ENCODE measurements around the gene SSTR5. TPM values are rescaled to one million over a fixed set of nuclear protein-coding genes. Genes with fewer than 3 reads are reported as not detected.

SSTR5 gene
- total RNA-seq, 4 donors from 2014 or later: 1.5 TPM; not detected in 3

- no peak for DNase-seq (ENCODE audit: low spot score in 2 of 2)
- Histone ChIP-seq H3K27me3 (peaks cover 100% of the 10 kb centered on the region), H3K27ac (no peak overlapping the region), H3K4me3 (no peak overlapping the region), H3K9me3 (no peaks in the 10 kb centered on the region), H3K36me3 (no peaks in the 10 kb centered on the region), H3K4me1 (no peaks in the 10 kb centered on the region)
- 20% methylated on average over 3 of the region's 32 CpGs for WGBS
- TF ChIP-seq POLR2A (IDR thresholded peaks at IDR 0.05): no peak
- TF ChIP-seq EP300 (IDR thresholded peaks at IDR 0.05): no peak
- no peak for TF ChIP-seq CTCF (IDR thresholded peaks at IDR 0.05)
- TF ChIP-seq POLR2AphosphoS5 (IDR thresholded peaks at IDR 0.05): no peak
Measured at GRCh38 chr16:1070084-1070863, 2.3 kb upstream of the SSTR5 start.

- Histone ChIP-seq H3K27me3 (peaks cover 98% of the 10 kb centered on the region), H3K4me3 (no peak overlapping the region), H3K4me1 (no peaks in the 10 kb centered on the region), H3K27ac (no peak overlapping the region), H3K36me3 (no peaks in the 10 kb centered on the region), H3K9me3 (no peaks in the 10 kb centered on the region)
- TF ChIP-seq POLR2AphosphoS5 (IDR thresholded peaks at IDR 0.05): no peak
- DNase-seq (ENCODE audit: low spot score in 2 of 2): no peak
- WGBS: 43% methylated on average over 2 of the region's 16 CpGs
Measured at GRCh38 chr16:1070864-1071408, 1.6 kb upstream of the SSTR5 start.

- H3K27me3 ChIP-seq: peaks cover 97% of the 10 kb centered on the region
Measured at GRCh38 chr16:1071561-1072225, 854 bp upstream of the SSTR5 start.

GRCh38 chr16:1073262-1073558 lies 663 bp downstream of the SSTR5 start:
- H3K9me3 ChIP-seq: no peaks in the 10 kb centered on the region
- H3K4me1 ChIP-seq: peaks cover 5% of the 10 kb centered on the region
- H3K4me3 ChIP-seq: no peak overlapping the region
- H3K27me3 ChIP-seq: peaks cover 97% of the 10 kb centered on the region
- no peaks in the 10 kb centered on the region for H3K36me3 ChIP-seq
- WGBS: 66% methylated on average over 4 of the region's 13 CpGs
- no peak for DNase-seq (ENCODE audit: low spot score in 2 of 2)
- no peak for TF ChIP-seq POLR2A (IDR thresholded peaks at IDR 0.05)
- TF ChIP-seq POLR2AphosphoS5 (IDR thresholded peaks at IDR 0.05): no peak
- TF ChIP-seq CTCF (IDR thresholded peaks at IDR 0.05): no peak
- no peak for TF ChIP-seq EP300 (IDR thresholded peaks at IDR 0.05)
- H3K27ac ChIP-seq: no peak overlapping the region

More at GRCh38 chr16:1071561-1072225, 854 bp upstream of the SSTR5 start:
- H3K4me3 ChIP-seq: no peak overlapping the region
- H3K27ac ChIP-seq: no peak overlapping the region
- H3K36me3 ChIP-seq: no peaks in the 10 kb centered on the region
- no peaks in the 10 kb centered on the region for H3K4me1 ChIP-seq
- TF ChIP-seq CTCF (IDR thresholded peaks at IDR 0.05): no peak
- DNase-seq (ENCODE audit: low spot score in 2 of 2): no peak
- WGBS: 2% methylated on average over 16 of the region's 30 CpGs
- no peaks in the 10 kb centered on the region for H3K9me3 ChIP-seq

- Histone ChIP-seq H3K9me3 (no peaks in the 10 kb centered on the region), H3K4me1 (peaks cover 11% of the 10 kb centered on the region), H3K27me3 (peaks cover 97% of the 10 kb centered on the region), H3K27ac (no peak overlapping the region), H3K4me3 (no peak overlapping the region), H3K36me3 (no peaks in the 10 kb centered on the region)
- DNase-seq (ENCODE audit: low spot score in 2 of 2): no peak
- TF ChIP-seq CTCF (IDR thresholded peaks at IDR 0.05): no peak
- TF ChIP-seq POLR2AphosphoS5 (IDR thresholded peaks at IDR 0.05): no peak
- no peak for TF ChIP-seq POLR2A (IDR thresholded peaks at IDR 0.05)
- TF ChIP-seq EP300 (IDR thresholded peaks at IDR 0.05): no peak
- 41% methylated on average over 4 of the region's 30 CpGs for WGBS
Measured at GRCh38 chr16:1073566-1074378, 1.2 kb downstream of the SSTR5 start.
